ENCODE data around the gene RBM24. TPM values are rescaled to one million over a fixed set of nuclear protein-coding genes. Genes with fewer than 3 reads are reported as not detected.

The RBM24 gene
- total RNA-seq, 4 donors from 2014 or later: 0.21 to 3.1 (median 0.76) TPM

- WGBS: 93% methylated on average over 2 of the region's 2 CpGs
Measured at GRCh38 chr6:17339308-17339670, 58.1 kb downstream of the RBM24 start.

DNA sequence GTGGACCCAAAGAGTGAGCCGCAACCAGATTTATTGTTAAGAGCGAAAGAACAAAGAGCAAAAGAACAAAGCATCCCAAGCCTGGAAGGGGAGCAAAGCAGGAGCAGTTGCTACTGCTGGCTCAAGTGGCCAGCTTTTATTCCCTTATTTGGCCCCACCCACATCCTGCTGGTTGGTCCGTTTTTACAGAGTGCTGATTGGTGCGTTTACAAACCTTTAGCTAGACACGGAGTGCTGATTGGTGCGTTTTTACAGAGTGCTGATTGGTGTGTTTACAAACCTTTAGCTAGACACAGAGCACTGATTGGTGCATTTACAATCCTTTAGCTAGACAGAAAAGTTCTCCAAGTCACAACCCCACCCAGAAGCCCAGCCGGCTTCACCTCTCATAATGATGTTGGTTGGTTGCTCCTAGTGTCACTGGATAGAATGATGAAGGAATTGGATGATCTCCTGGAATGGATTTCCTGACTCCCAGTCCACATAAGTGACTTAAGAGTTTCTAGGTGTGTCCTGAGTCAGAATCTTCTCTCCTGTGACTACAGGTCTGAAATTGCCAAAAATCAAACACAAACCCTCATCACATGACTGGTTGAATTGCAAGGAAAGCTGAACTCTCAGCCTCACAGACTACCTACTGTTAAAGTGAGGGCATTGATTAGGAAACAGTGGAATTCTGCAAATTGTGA, 60.1 kb downstream of the RBM24 start:
- 84% methylated on average over 7 of the region's 7 CpGs for WGBS
- TF ChIP-seq POLR2AphosphoS5 (IDR thresholded peaks at IDR 0.05) (no peak), EP300 (IDR thresholded peaks at IDR 0.05) (no peak), POLR2A (IDR thresholded peaks at IDR 0.05) (no peak)
- TF ChIP-seq, protein P1, sequence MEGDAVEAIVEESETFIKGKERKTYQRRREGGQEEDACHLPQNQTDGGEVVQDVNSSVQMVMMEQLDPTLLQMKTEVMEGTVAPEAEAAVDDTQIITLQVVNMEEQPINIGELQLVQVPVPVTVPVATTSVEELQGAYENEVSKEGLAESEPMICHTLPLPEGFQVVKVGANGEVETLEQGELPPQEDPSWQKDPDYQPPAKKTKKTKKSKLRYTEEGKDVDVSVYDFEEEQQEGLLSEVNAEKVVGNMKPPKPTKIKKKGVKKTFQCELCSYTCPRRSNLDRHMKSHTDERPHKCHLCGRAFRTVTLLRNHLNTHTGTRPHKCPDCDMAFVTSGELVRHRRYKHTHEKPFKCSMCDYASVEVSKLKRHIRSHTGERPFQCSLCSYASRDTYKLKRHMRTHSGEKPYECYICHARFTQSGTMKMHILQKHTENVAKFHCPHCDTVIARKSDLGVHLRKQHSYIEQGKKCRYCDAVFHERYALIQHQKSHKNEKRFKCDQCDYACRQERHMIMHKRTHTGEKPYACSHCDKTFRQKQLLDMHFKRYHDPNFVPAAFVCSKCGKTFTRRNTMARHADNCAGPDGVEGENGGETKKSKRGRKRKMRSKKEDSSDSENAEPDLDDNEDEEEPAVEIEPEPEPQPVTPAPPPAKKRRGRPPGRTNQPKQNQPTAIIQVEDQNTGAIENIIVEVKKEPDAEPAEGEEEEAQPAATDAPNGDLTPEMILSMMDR (IDR thresholded peaks at IDR 0.05): no peak
- no peak overlapping the region for H3K27ac ChIP-seq
- DNase-seq (ENCODE audit: low spot score in 2 of 2): no peak
- H3K4me3 ChIP-seq: no peak overlapping the region
- H3K27me3 ChIP-seq: no peaks in the 10 kb centered on the region
- no peaks in the 10 kb centered on the region for H3K4me1 ChIP-seq
- no peaks in the 10 kb centered on the region for H3K36me3 ChIP-seq
- no peaks in the 10 kb centered on the region for H3K9me3 ChIP-seq

More at GRCh38 chr6:17339308-17339670, 58.1 kb downstream of the RBM24 start:
- Histone ChIP-seq H3K27me3 (no peaks in the 10 kb centered on the region), H3K27ac (no peak overlapping the region), H3K9me3 (no peaks in the 10 kb centered on the region), H3K36me3 (no peaks in the 10 kb centered on the region), H3K4me3 (no peak overlapping the region), H3K4me1 (no peaks in the 10 kb centered on the region)
- TF ChIP-seq, protein P1 (IDR thresholded peaks at IDR 0.05): no peak
- TF ChIP-seq POLR2AphosphoS5 (IDR thresholded peaks at IDR 0.05) (no peak), EP300 (IDR thresholded peaks at IDR 0.05) (no peak), POLR2A (IDR thresholded peaks at IDR 0.05) (no peak)
- no peak for DNase-seq (ENCODE audit: low spot score in 2 of 2)

- Histone ChIP-seq H3K4me3 (no peak overlapping the region), H3K9me3 (no peaks in the 10 kb centered on the region), H3K36me3 (no peaks in the 10 kb centered on the region), H3K4me1 (no peaks in the 10 kb centered on the region), H3K27ac (no peak overlapping the region), H3K27me3 (no peaks in the 10 kb centered on the region)
- WGBS: 77% methylated on average over 3 of the region's 3 CpGs
- DNase-seq (ENCODE audit: low spot score in 2 of 2): peak in 1 of 2 donors; percentile 9
- no peak for TF ChIP-seq POLR2AphosphoS5 (IDR thresholded peaks at IDR 0.05)
- no peak for TF ChIP-seq POLR2A (IDR thresholded peaks at IDR 0.05)
- TF ChIP-seq EP300 (IDR thresholded peaks at IDR 0.05): no peak
- TF ChIP-seq, protein P1 (IDR thresholded peaks at IDR 0.05): no peak
Measured at GRCh38 chr6:17341891-17342290, 60.7 kb downstream of the RBM24 start.

DNA sequence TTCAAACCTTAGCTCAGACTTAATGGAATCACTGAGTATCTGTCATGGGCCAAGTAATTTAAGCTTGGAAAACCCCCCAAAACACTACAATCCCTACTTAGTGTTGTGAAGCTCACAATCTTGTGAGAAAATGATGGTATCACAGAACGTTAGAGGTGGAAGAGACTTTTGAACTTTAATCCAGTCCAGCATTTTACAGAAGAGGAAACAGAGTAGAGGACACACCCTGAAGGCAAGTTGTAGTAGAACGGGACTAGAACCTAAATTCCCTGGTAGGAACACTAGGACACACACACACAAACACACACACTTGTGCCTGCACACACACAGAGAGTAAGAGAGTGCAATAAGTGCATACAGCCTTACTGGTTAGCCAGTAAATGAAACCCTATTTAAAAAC, 62.1 kb downstream of the RBM24 start:
- Histone ChIP-seq H3K27me3 (no peaks in the 10 kb centered on the region), H3K36me3 (no peaks in the 10 kb centered on the region), H3K9me3 (no peaks in the 10 kb centered on the region), H3K4me3 (no peak overlapping the region), H3K4me1 (no peaks in the 10 kb centered on the region), H3K27ac (no peak overlapping the region)
- DNase-seq (ENCODE audit: low spot score in 2 of 2): no peak
- 74% methylated on average over 2 of the region's 2 CpGs for WGBS
- TF ChIP-seq, protein P1 (IDR thresholded peaks at IDR 0.05): no peak
- TF ChIP-seq POLR2AphosphoS5 (IDR thresholded peaks at IDR 0.05) (no peak), POLR2A (IDR thresholded peaks at IDR 0.05) (no peak), EP300 (IDR thresholded peaks at IDR 0.05) (no peak)

Other genes starting within 250 kb of the RBM24 start
- gene STMND1, start 179.3 kb upstream of the RBM24 start, total RNA-seq: under 1 TPM in 1 of 4 donors, not detected in 3; 0.49 TPM
- gene CAP2, start 112.2 kb downstream of the RBM24 start, total RNA-seq: 1 to 10 TPM; 1.4 to 2.9 (median 2.2) TPM

All from suprapubic skin (tissue), 4 donors.